Dedifferentiated amniotic fluid mesenchymal stem cell (primary cell): ENCODE results near the gene NAALADL2.

Experiments
- DNase-seq: peaks from one replicate; pipeline ENCODE4 v3.0.0-alpha.2; 2016; ENCODE audit errors: extremely low spot score

Gene NAALADL2

GRCh38 chr3:175839366-175840005 lies 980.4 kb downstream of the NAALADL2 start:
- DNase-seq: no peak

GRCh38 chr3:175851541-175851940 lies 992.4 kb downstream of the NAALADL2 start:
- DNase-seq: no peak

GRCh38 chr3:175852560-175852959 lies 993.4 kb downstream of the NAALADL2 start:
- DNase-seq: no peak

- no peak for DNase-seq
These were observed 998.6 kb downstream of the NAALADL2 start for GRCh38 chr3:175857666-175858270.
